Activated T-cell treated with anti-CD3 and anti-CD28 coated beads, Interleukin-2, amount 50 U/mL, for 24 hours (primary cell): ENCODE results near the gene UBE2G2.

Experiments
- DNase-seq: peaks from one replicate; pipeline ENCODE4 v3.0.0-alpha.2; 2020
- H3K27ac Mint-ChIP-seq: 2 replicates; pipeline ENCODE4 v1.8.0; 2020; ENCODE audit warnings: mild to moderate bottlenecking, mixed read lengths
- H3K27me3 Mint-ChIP-seq: 2 replicates; pipeline ENCODE4 v1.8.0; 2020; ENCODE audit warnings: mixed read lengths
- H3K36me3 Mint-ChIP-seq: 2 replicates; pipeline ENCODE4 v1.8.0; 2020; ENCODE audit warnings: low read depth, mixed read lengths
- H3K4me1 Mint-ChIP-seq: 2 replicates; pipeline ENCODE4 v1.8.0; 2020; ENCODE audit warnings: low read depth, mixed read lengths
- H3K4me3 Mint-ChIP-seq: 2 replicates; pipeline ENCODE4 v1.8.0; 2020; ENCODE audit warnings: mild to moderate bottlenecking, moderate library complexity, mixed read lengths
- H3K9me3 Mint-ChIP-seq: 2 replicates; pipeline ENCODE4 v1.8.0; 2020; ENCODE audit warnings: mixed read lengths

Gene UBE2G2

DNA sequence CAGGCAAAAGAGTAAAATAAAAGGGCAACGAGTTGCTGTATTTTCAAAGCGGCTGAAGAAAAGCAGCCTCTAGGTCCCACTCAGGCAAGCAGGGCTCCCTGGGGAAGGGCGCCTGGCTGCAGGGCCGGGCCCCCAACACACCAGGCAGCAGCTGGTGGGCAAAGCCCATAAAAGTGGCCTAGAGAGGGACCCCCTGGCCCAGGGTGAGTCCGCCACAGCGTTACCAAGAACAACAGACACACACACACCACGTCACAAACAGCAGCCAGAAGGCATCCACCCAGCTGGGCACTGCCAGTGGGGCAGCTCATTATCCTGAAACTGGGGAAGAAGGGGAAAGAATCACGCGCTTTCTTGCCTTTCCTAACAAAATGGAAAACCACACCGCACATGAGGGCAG, 11.5 kb upstream of the UBE2G2 start:
- Mint-ChIP-seq H3K27ac (no peak overlapping the region), H3K36me3 (peaks cover 62% of the 10 kb centered on the region), H3K4me1 (peaks cover 30% of the 10 kb centered on the region), H3K4me3 (no peak overlapping the region), H3K9me3 (no peaks in the 10 kb centered on the region), H3K27me3 (no peaks in the 10 kb centered on the region)
- DNase-seq: peak; percentile 13

DNA sequence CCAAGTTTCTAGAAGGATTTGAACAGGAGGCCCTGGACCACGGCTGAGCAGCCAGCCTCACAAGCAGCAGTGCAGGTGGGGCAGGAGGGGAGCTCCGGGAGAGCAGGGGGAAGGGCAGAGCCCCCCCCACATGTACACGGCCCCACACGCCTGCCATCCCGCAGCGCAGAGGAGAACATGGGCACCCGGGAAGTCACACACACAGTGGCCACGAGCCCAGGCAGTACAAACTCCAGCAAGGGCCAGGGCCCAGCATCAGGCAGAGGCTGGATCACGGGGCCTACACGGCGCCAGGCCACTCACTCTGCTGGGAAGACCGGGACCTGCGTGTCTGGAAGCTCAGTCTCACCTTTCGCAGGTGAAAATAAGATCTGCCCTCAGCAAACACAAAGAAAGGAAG, 11.0 kb upstream of the UBE2G2 start:
- Mint-ChIP-seq H3K4me3 (no peak overlapping the region), H3K27ac (no peak overlapping the region), H3K36me3 (peaks cover 65% of the 10 kb centered on the region), H3K27me3 (no peaks in the 10 kb centered on the region), H3K4me1 (peaks cover 30% of the 10 kb centered on the region), H3K9me3 (no peaks in the 10 kb centered on the region)
- peak; percentile 20 for DNase-seq

DNA sequence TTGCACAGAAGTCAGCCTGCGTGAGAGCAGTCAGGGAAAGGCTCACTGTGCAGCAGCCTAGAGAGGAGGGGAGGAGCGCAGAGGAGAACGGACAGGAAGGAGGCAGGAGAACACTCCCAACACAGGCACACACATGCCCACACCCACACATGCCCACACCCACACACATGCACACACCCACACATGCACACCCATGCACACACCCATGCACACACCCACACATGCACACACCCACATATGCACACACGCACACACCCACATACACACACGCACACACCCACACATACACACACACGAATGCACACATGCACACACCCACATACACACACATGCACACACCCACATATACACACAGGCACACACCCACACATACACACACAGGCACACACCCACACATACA, 9.2 kb upstream of the UBE2G2 start:
- DNase-seq: no peak
- no peak overlapping the region for H3K4me3 Mint-ChIP-seq
- H3K4me1 Mint-ChIP-seq: peaks cover 28% of the 10 kb centered on the region
- H3K27me3 Mint-ChIP-seq: no peaks in the 10 kb centered on the region
- peaks cover 77% of the 10 kb centered on the region for H3K36me3 Mint-ChIP-seq
- H3K9me3 Mint-ChIP-seq: no peaks in the 10 kb centered on the region
- H3K27ac Mint-ChIP-seq: no peak overlapping the region

DNA sequence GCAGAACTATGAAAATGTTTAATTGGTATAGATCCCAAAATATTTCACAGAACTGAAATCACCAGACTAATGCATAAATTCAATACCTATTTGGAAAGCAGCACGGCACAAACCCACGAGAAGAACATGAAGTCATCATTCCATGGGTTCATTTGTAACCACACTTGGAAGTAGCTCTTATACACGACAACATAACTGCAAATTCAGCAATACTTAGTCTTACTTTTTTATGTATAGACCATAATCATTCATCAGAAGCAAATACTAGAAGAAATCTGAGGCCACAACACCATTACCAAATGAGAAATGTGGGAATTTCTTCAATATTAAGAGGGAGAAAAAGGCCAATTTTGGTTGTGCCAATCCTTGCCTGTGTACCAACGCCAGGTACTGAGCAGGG, 4.2 kb upstream of the UBE2G2 start:
- H3K36me3 Mint-ChIP-seq: peaks cover 90% of the 10 kb centered on the region
- H3K27me3 Mint-ChIP-seq: no peaks in the 10 kb centered on the region
- no peaks in the 10 kb centered on the region for H3K9me3 Mint-ChIP-seq
- DNase-seq: no peak
- H3K27ac Mint-ChIP-seq: no peak overlapping the region
- H3K4me1 Mint-ChIP-seq: peaks cover 33% of the 10 kb centered on the region
- no peak overlapping the region for H3K4me3 Mint-ChIP-seq

DNA sequence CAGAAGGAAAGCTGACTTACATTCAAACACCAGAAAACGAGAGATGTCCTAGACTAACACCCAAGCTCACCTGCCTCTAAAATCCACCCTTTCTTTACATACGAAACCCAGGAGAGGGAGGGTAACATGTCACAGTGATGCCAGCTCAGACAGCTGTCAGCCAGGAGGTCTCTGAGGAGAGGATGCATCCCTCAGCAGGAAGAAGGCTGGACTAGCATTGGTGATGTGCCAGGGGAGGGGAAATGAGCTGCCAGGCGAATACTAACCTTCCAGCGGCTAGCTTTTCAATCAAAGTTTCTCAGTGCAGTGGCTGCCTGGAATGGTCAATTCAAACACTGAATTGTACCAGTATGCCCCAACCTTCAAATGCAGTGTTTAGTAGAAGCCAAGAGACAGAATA, 3.6 kb upstream of the UBE2G2 start:
- H3K9me3 Mint-ChIP-seq: no peaks in the 10 kb centered on the region
- peaks cover 91% of the 10 kb centered on the region for H3K36me3 Mint-ChIP-seq
- peak overlapping the region; percentile 44 for H3K27ac Mint-ChIP-seq
- H3K4me3 Mint-ChIP-seq: no peak overlapping the region
- no peaks in the 10 kb centered on the region for H3K27me3 Mint-ChIP-seq
- no peak for DNase-seq
- peaks cover 38% of the 10 kb centered on the region for H3K4me1 Mint-ChIP-seq

DNA sequence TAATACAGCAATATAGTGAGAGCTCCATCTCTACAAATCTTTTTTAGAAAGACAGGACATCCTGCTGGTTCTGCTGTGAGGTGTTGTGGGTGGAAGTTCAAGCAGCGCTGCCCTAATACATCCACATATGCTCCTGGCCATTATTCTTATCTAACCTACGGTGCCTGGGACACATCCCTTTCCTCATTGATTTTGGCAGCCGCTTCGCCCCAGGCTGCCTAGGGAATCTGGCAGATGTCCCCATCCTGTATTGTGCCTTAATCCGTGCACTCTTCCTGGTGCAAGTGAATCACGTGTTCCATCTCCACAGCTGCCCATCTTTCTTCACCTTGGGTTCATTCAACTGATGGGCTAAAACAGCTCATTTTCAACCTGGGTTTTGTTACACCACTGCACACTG, 3.1 kb upstream of the UBE2G2 start:
- Mint-ChIP-seq H3K27me3 (no peaks in the 10 kb centered on the region), H3K4me3 (no peak overlapping the region), H3K27ac (peak overlapping the region; percentile 6), H3K4me1 (peaks cover 42% of the 10 kb centered on the region), H3K36me3 (peaks cover 91% of the 10 kb centered on the region), H3K9me3 (no peaks in the 10 kb centered on the region)
- peak; percentile 13 for DNase-seq

DNA sequence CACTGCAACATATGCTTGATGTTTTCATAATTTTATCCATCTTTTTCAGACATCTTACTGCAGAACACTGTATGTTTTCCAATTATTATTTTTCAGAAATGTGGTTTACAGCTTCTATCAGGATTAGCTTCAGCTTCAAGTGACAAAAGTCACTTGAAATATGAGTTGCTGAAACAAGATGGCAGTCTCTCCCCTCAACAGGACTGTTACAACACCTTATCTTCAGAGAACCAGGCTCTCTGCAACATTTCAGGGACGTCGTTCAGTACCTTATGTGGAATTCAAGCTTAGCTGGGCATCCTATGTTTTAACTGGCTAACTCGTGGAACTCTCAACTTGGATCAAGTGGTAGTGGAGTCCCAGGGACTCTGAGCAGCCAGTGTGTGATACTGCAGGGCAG, 2.0 kb upstream of the UBE2G2 start:
- H3K27ac Mint-ChIP-seq: peak overlapping the region; percentile 37
- H3K9me3 Mint-ChIP-seq: no peaks in the 10 kb centered on the region
- H3K4me3 Mint-ChIP-seq: peak overlapping the region; percentile 99
- no peaks in the 10 kb centered on the region for H3K27me3 Mint-ChIP-seq
- peaks cover 92% of the 10 kb centered on the region for H3K36me3 Mint-ChIP-seq
- DNase-seq: no peak
- H3K4me1 Mint-ChIP-seq: peaks cover 53% of the 10 kb centered on the region

DNA sequence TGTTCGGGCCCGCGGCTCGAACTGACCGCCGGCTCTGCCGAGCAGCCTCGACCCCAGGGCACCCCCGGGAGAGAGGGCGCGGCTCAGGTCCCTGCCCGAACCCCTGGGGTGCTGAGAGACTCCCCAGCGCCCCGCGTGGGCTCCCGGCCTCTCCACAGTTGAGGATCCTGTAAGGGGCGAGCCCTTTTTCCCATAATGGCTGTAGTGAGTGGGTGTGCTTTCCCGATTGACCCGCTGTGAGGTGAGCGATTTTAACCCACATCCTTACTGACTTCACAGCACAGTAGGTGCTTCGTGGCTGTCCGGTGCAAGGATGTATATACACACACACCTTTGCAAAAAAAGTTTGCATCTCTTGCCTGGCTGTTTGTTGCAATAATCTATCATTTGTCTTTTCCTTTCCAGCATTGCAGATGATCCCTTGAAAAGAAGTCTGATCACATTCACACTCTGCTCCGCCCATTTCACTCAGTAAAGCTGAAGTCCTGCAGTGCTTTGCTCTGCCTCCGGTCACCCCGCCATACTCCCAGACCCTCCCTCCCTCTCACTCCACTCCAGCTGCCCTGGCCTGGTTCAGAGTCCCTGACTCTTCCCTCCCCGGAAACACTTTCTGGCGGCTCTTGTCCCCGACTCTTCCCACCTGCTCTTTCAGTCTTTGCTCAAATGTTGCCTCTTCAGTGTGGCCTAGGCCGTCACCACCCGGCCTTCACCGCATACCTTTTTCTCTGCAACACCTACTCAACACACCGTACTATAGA, 955 bp upstream of the UBE2G2 start:
- Mint-ChIP-seq H3K27ac (peak overlapping the region; percentile 91), H3K27me3 (no peaks in the 10 kb centered on the region), H3K4me1 (peaks cover 63% of the 10 kb centered on the region), H3K36me3 (peaks cover 92% of the 10 kb centered on the region), H3K4me3 (peak overlapping the region; percentile 99), H3K9me3 (no peaks in the 10 kb centered on the region)
- DNase-seq: peak; percentile 32

DNA sequence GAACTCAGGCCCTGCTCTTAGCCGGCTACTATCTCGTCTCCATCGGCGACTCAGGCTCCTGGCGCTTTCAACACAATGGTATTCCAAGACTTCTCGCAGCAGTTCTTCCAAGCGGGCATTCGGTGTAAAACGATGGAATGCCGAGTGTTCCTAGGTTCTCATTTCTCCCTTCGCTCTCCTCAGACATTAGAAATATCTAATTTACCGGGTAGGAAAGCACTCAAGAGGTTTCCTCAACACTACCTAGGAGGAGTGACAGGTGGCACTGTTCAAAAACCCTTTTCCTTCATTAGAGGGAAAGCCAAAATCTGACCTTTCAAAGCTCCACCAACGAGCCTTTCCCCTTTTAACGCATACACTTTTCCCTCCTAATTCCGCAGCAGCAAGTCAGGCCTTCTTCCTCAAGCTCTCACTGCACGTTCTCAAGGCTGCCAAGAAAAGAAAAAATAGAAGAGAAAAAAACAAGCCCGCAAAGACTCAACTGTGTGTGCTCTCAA, 601 bp downstream of the UBE2G2 start:
- peak overlapping the region; percentile 99 for H3K4me3 Mint-ChIP-seq
- peak; percentile 38 for DNase-seq
- no peaks in the 10 kb centered on the region for H3K27me3 Mint-ChIP-seq
- H3K27ac Mint-ChIP-seq: peak overlapping the region; percentile 97
- peaks cover 66% of the 10 kb centered on the region for H3K4me1 Mint-ChIP-seq
- H3K36me3 Mint-ChIP-seq: peaks cover 91% of the 10 kb centered on the region
- H3K9me3 Mint-ChIP-seq: no peaks in the 10 kb centered on the region

DNA sequence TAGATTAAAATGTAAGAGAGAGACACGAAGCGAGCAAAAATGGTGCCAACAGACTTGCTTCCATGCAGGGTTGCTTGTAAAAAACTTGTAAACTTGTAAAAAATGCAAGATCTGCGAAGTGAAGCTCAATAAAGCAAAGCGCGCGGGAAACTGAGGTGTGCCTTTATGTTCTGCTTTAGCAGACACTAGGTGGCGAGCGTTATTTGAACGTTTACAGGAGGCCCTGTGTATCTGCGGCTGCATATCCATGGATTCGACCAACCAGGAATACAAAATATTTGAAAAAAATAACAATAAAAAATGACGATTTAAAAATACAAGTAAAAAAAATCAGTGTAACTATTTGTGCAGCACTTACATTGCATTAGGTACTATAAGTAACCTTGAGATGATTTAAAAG, 1.5 kb downstream of the UBE2G2 start:
- peak; percentile 24 for DNase-seq
- peaks cover 91% of the 10 kb centered on the region for H3K36me3 Mint-ChIP-seq
- H3K4me1 Mint-ChIP-seq: peaks cover 73% of the 10 kb centered on the region
- H3K9me3 Mint-ChIP-seq: no peaks in the 10 kb centered on the region
- H3K4me3 Mint-ChIP-seq: peak overlapping the region; percentile 99
- H3K27me3 Mint-ChIP-seq: no peaks in the 10 kb centered on the region
- peak overlapping the region; percentile 97 for H3K27ac Mint-ChIP-seq

DNA sequence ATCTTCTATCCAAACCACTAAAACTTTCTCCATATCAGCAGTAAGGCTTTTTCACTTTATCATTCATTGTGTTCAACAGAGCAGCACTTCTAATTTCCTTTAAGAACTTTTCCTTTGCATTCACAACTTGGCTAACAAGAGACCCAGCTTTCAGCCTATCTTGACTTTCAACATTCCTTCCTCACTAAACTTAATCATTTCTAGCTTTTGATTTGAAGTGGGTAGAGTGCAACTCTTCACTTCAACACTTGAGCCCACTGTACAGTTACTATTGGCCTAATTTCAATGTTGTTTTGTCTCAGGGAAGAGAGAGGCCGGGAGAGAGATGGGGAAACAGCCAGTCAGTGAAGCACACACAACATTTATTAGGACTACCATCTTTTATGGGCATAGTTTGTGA, 2.0 kb downstream of the UBE2G2 start:
- Mint-ChIP-seq H3K9me3 (no peaks in the 10 kb centered on the region), H3K4me1 (peaks cover 70% of the 10 kb centered on the region), H3K36me3 (peaks cover 88% of the 10 kb centered on the region), H3K27ac (peak overlapping the region; percentile 82), H3K4me3 (peak overlapping the region; percentile 99), H3K27me3 (no peaks in the 10 kb centered on the region)
- no peak for DNase-seq

DNA sequence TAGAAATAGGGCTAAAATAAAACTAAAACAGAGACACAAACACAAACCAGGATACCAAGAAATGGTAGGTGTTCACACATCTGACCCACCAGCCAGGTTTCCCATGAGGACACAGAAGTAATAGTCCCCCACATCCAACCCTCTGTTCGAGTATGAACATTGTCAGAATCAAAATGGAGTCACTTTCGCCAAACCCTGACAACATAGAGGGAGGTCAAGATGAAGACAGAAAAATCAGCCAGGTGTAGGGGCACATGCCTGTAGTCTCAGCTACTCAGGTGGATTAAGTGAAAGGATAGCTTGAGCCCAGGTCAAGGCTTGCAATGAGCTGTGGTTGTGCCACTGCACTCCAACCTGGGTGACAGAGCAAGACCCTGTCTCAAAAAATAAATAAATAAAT, 3.8 kb downstream of the UBE2G2 start:
- H3K9me3 Mint-ChIP-seq: no peaks in the 10 kb centered on the region
- DNase-seq: no peak
- peaks cover 69% of the 10 kb centered on the region for H3K4me1 Mint-ChIP-seq
- peak overlapping the region; percentile 52 for H3K27ac Mint-ChIP-seq
- no peak overlapping the region for H3K4me3 Mint-ChIP-seq
- H3K27me3 Mint-ChIP-seq: no peaks in the 10 kb centered on the region
- H3K36me3 Mint-ChIP-seq: peaks cover 86% of the 10 kb centered on the region

DNA sequence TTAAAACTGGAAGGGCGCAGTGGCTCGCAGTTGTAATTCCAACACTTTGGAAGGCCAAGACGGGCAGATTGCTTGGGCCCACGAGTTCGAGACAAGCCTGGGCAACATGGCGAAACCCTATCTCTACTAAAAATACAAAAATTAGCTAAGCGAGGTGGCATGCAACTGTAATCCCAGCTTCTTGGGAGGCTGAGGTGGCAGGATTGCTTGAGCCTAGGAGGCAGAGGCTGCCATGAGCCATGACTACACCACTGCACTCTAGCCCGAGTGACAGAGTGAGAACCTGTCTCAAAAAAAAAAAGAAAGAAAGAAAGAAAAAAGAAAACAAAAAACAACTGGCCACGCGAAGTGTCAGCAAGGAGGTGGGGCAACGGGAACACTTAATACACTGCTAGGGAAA, 6.3 kb downstream of the UBE2G2 start:
- Mint-ChIP-seq H3K4me3 (no peak overlapping the region), H3K27me3 (no peaks in the 10 kb centered on the region), H3K4me1 (peaks cover 81% of the 10 kb centered on the region), H3K9me3 (no peaks in the 10 kb centered on the region), H3K27ac (no peak overlapping the region), H3K36me3 (peaks cover 91% of the 10 kb centered on the region)
- no peak for DNase-seq

DNA sequence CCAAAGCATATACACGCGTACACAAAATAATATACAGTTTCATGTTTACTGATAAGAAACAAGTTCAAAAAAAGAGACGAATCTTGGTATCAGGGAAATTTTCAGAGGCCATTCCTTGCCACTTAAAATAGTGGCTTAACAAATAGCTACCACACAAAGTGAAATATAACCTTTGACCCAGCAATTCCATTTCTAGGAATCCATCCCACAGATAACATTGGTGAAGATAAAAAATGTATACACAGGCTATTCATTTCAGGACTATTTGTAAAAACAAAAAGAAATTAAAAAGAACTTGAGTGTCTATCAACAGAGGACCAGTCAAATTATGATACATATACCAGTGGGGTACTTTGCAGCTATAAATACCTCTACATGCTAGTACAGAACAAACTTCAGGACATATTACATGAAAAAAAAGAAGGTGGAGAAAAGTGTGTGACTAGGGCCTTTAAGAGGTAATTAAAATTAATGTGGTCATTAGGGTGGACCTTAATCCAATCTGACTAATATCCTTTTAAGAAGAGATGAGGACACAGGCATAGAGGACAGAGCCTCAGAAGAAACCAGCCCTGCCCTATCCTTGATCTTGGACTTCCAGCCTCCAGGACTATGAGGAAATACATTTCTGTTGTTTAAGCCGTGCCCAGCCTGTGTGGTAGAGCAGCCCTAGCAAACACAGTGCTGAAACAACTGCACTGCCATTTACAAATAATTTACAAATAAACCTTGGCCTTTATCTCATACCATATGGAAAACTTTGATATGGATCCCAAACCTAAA, 7.8 kb downstream of the UBE2G2 start:
- Mint-ChIP-seq H3K4me3 (no peak overlapping the region), H3K4me1 (peaks cover 77% of the 10 kb centered on the region), H3K9me3 (no peaks in the 10 kb centered on the region), H3K27ac (peak overlapping the region; percentile 35), H3K36me3 (peaks cover 87% of the 10 kb centered on the region), H3K27me3 (no peaks in the 10 kb centered on the region)
- no peak for DNase-seq
